ENCODE results near the gene DMC1. TPM values are rescaled to one million over a fixed set of nuclear protein-coding genes. Genes with fewer than 3 reads are reported as not detected.

Gene DMC1
- total and polyA plus RNA-seq, 9 of the 15 experiments (the other 6 are each of a cell fraction or from before 2014, with no cell fraction given): 5.5 to 55.5 (median 9.8) TPM

DNA sequence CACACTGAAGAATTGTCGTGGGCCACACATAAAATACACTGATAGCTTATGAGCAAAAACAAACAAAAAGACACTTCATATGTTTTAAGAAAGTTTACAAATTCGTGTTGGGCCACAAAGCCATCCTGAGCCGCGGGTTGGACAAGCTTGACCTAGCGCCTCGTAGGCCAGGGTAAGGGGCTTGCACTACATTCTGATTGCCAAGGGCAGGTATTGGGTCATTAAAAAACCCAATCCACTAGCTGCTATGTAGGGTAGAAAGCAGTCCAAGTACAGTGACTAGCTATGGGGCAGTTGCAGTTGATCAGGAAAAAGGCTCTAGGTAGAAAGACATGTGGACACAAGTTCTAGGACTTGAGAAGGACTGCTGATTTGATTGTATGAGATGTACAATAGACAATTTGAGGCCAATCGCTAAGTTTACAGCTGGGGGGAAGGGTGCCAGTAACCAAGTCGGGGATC, 88.1 kb downstream of the DMC1 start:
- ChIA-PET POLR2A (interaction anchor here (1.2 to 2.1 kb wide), 2 partner anchors 9 to 14 kb away, joined by 11 to 13 read pairs; partner anchors contain the start of gene KDELR3), CTCF (ENCODE audit: low intra/inter-chr PET ratio) (no interaction called here)
- no peak for FAIRE-seq
- Histone ChIP-seq H3K27ac (ENCODE audit: extremely low read depth, low read depth, low read length) (no peak overlapping the region), H3K9ac (ENCODE audit: insufficient read depth in 1 of 2, low read depth in 2 of 2, low read length in 2 of 2) (no peak overlapping the region), H3K9me1 (ENCODE audit: control insufficient read depth, insufficient read depth, low read length) (no peaks in the 10 kb centered on the region), H3K4me2 (ENCODE audit: insufficient read depth, low read length) (no peak overlapping the region), H4K20me1 (replicated peaks; ENCODE audit: control insufficient read depth, insufficient read depth, low read length) (no peaks in the 10 kb centered on the region), H2AFZ (ENCODE audit: low read depth, low read length) (no peak overlapping the region), H3K4me3 (no peak overlapping the region), H3K36me3 (ENCODE audit: control insufficient read depth, insufficient read depth, low read length) (peaks cover 66% of the 10 kb centered on the region), H3K27me3 (ENCODE audit: control insufficient read depth in 2 of 2, insufficient read depth in 2 of 2, low read length in 2 of 2) (no peaks in the 10 kb centered on the region), H3K9me3 (replicated peaks; ENCODE audit: control insufficient read depth, insufficient read depth, low read depth, low read length) (no peaks in the 10 kb centered on the region), H3K79me2 (ENCODE audit: control insufficient read depth, insufficient read depth, low read length) (no peaks in the 10 kb centered on the region), H3K4me1 (replicated peaks in 1 of 2; ENCODE audit: control insufficient read depth in 2 of 2, insufficient read depth in 2 of 2, low read length in 2 of 2) (no peaks in the 10 kb centered on the region)
- in situ Hi-C loops (cut with MboI): no loop called here
- WGBS (ENCODE audit: insufficient coverage, low coverage, missing lambda C conversion rate): 84% methylated on average over 8 of the region's 8 CpGs
- no peak for DNase-seq (ENCODE audit: extremely low read depth in 1 of 4, low spot score in 3 of 4)
- intact Hi-C loops (cut with micrococcal nuclease): no loop called here
- no TSS peak for BruUV-seq (replicated peaks)
- ATAC-seq: peak; percentile 20
- TF ChIP-seq, protein P1, sequence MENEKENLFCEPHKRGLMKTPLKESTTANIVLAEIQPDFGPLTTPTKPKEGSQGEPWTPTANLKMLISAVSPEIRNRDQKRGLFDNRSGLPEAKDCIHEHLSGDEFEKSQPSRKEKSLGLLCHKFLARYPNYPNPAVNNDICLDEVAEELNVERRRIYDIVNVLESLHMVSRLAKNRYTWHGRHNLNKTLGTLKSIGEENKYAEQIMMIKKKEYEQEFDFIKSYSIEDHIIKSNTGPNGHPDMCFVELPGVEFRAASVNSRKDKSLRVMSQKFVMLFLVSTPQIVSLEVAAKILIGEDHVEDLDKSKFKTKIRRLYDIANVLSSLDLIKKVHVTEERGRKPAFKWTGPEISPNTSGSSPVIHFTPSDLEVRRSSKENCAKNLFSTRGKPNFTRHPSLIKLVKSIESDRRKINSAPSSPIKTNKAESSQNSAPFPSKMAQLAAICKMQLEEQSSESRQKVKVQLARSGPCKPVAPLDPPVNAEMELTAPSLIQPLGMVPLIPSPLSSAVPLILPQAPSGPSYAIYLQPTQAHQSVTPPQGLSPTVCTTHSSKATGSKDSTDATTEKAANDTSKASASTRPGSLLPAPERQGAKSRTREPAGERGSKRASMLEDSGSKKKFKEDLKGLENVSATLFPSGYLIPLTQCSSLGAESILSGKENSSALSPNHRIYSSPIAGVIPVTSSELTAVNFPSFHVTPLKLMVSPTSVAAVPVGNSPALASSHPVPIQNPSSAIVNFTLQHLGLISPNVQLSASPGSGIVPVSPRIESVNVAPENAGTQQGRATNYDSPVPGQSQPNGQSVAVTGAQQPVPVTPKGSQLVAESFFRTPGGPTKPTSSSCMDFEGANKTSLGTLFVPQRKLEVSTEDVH (IDR thresholded peaks at IDR 0.05; ENCODE audit: low read depth, partially characterized antibody): peak; percentile 12
- TF ChIP-seq POLR2G (IDR thresholded peaks at IDR 0.05; ENCODE audit: low read depth, low read length): peak; percentile 44
- no peak for TF ChIP-seq MED1 (CRISPR knock-in tag; IDR thresholded peaks at IDR 0.05; ENCODE audit: borderline replicate concordance)
- TF ChIP-seq, protein P2, sequence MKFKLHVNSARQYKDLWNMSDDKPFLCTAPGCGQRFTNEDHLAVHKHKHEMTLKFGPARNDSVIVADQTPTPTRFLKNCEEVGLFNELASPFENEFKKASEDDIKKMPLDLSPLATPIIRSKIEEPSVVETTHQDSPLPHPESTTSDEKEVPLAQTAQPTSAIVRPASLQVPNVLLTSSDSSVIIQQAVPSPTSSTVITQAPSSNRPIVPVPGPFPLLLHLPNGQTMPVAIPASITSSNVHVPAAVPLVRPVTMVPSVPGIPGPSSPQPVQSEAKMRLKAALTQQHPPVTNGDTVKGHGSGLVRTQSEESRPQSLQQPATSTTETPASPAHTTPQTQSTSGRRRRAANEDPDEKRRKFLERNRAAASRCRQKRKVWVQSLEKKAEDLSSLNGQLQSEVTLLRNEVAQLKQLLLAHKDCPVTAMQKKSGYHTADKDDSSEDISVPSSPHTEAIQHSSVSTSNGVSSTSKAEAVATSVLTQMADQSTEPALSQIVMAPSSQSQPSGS (CRISPR knock-in tag; IDR thresholded peaks at IDR 0.05): no peak
- no peak for TF ChIP-seq KLF1 (tag; IDR thresholded peaks at IDR 0.05)
- TF ChIP-seq, protein P3, sequence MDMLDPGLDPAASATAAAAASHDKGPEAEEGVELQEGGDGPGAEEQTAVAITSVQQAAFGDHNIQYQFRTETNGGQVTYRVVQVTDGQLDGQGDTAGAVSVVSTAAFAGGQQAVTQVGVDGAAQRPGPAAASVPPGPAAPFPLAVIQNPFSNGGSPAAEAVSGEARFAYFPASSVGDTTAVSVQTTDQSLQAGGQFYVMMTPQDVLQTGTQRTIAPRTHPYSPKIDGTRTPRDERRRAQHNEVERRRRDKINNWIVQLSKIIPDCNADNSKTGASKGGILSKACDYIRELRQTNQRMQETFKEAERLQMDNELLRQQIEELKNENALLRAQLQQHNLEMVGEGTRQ (CRISPR knock-in tag; IDR thresholded peaks at IDR 0.05): no peak
- TF ChIP-seq STAT5A (IDR thresholded peaks at IDR 0.05; ENCODE audit: borderline replicate concordance, low read length): no peak
- no peak for TF ChIP-seq RBM15 (IDR thresholded peaks at IDR 0.05; ENCODE audit: insufficient read depth, low read length)
- TF ChIP-seq ELF4 (CRISPR knock-in tag; IDR thresholded peaks at IDR 0.05): no peak
- TF ChIP-seq, protein P4, sequence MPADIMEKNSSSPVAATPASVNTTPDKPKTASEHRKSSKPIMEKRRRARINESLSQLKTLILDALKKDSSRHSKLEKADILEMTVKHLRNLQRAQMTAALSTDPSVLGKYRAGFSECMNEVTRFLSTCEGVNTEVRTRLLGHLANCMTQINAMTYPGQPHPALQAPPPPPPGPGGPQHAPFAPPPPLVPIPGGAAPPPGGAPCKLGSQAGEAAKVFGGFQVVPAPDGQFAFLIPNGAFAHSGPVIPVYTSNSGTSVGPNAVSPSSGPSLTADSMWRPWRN (IDR thresholded peaks at IDR 0.05; ENCODE audit: low read depth): no peak
- TF ChIP-seq SUPT5H (IDR thresholded peaks at IDR 0.05): peak; percentile 49
- TF ChIP-seq BRD9 (IDR thresholded peaks at IDR 0.05; ENCODE audit: low read depth, partially characterized antibody): no peak
- TF ChIP-seq EGR1 (conservative IDR thresholded peaks at IDR 0.05): no peak
- TF ChIP-seq RBM14 (IDR thresholded peaks at IDR 0.05; ENCODE audit: borderline replicate concordance, insufficient read depth, low read depth, low read length): no peak
- no peak for TF ChIP-seq TAF15 (IDR thresholded peaks at IDR 0.05; ENCODE audit: low read depth, low read length)
- TF ChIP-seq ZNF24 (IDR thresholded peaks at IDR 0.05): no peak

Measured in K562 (cell line).